ENCODE results near the gene COL4A2. TPM values are rescaled to one million over a fixed set of nuclear protein-coding genes. Genes with fewer than 3 reads are reported as not detected.

The COL4A2 gene
- total and polyA plus RNA-seq, 2 donors (not counting 1 experiment from before 2014, with no cell fraction given) = 0.17 TPM; not detected in 1

GRCh38 chr13:110426735-110427134, 119.7 kb downstream of the COL4A2 start:
- ATAC-seq (ENCODE audit: low read depth) (no peak), DNase-seq (no peak)
- no peaks in the 10 kb centered on the region for H3K79me2 ChIP-seq (ENCODE audit: control insufficient read depth, insufficient read depth, low read length)
- TF ChIP-seq EZH2 (IDR thresholded peaks at IDR 0.05; ENCODE audit: borderline replicate concordance, insufficient read depth, low read depth, low read length, poor library complexity, severe bottlenecking) = no peak
- no peak for TF ChIP-seq CTCF (IDR thresholded peaks at IDR 0.05)
- no peaks in the 10 kb centered on the region for H3K9me3 ChIP-seq (ENCODE audit: control extremely low read depth in 1 of 3, control insufficient read depth in 2 of 3, insufficient read depth in 1 of 3, low read length in 2 of 3)
- no peak overlapping the region for H3K4me3 Mint-ChIP-seq
- H3K9ac ChIP-seq (ENCODE audit: low read length) = no peak overlapping the region
- ChIA-PET POLR2A (no interaction called here), CTCF (no interaction called here)
- H3K9me3 Mint-ChIP-seq (ENCODE audit: insufficient read depth) = no peaks in the 10 kb centered on the region
- no peak overlapping the region for H3K4me3 ChIP-seq (ENCODE audit: control extremely low read depth in 1 of 5, extremely low read depth in 1 of 5, insufficient read depth in 1 of 5, low read depth in 2 of 5, low read length in 4 of 5)
- no peak overlapping the region for H3K27ac ChIP-seq (ENCODE audit: low read length in 2 of 2)
- intact Hi-C loops (cut with micrococcal nuclease) = no loop called here
- no peaks in the 10 kb centered on the region for H3K4me1 Mint-ChIP-seq
- no peak overlapping the region for H3K4me2 ChIP-seq (replicated peaks; ENCODE audit: low read depth, low read length, poor library complexity, severe bottlenecking)
- H4K20me1 ChIP-seq (ENCODE audit: control insufficient read depth, insufficient read depth, low read length, poor library complexity, severe bottlenecking) = no peaks in the 10 kb centered on the region
- 63% methylated on average over 2 of the region's 4 CpGs for WGBS (ENCODE audit: insufficient coverage)
- H3K36me3 ChIP-seq (replicated peaks in 1 of 2; ENCODE audit: control extremely low read depth in 1 of 2, control insufficient read depth in 1 of 2, extremely low read depth in 1 of 2, insufficient read depth in 2 of 2, low read length in 1 of 2) = no peaks in the 10 kb centered on the region
- H2AFZ ChIP-seq (ENCODE audit: insufficient read depth, low read depth, low read length, poor library complexity, severe bottlenecking) = no peak overlapping the region
- H3K4me1 ChIP-seq (ENCODE audit: control insufficient read depth in 2 of 2, insufficient read depth in 2 of 2, low read length in 2 of 2) = no peaks in the 10 kb centered on the region
- no peak overlapping the region for H3K27ac Mint-ChIP-seq
- peaks cover 0 to 15% (median 7%) of the 10 kb centered on the region in 4 experiments for H3K27me3 ChIP-seq (replicated peaks in 1 of 4; ENCODE audit: control extremely low read depth in 1 of 4, control insufficient read depth in 3 of 4, insufficient read depth in 4 of 4, low read length in 3 of 4)
- peaks cover 37% of the 10 kb centered on the region for H3K27me3 Mint-ChIP-seq

DNA sequence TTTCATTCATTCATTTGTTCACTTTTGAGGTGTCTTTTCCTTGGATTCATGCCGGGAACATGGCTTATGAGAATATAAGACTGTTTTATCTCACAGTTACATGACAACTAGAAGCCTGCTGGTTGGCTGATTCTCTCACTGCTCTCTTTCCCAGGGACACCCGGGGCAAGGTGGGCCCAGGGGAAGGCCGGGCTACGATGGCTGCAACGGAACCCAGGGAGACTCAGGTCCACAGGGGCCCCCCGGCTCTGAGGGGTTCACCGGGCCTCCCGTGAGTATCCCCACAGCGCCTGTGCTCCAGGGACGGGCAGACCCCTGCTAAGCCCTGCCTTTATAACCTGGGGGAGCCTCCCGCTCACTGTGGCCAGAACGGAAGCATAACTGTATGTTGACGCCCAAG, 121.2 kb downstream of the COL4A2 start:
- ChIA-PET CTCF (no interaction called here), POLR2A (no interaction called here)
- Histone ChIP-seq H3K36me3 (replicated peaks in 1 of 2; ENCODE audit: control extremely low read depth in 1 of 2, control insufficient read depth in 1 of 2, extremely low read depth in 1 of 2, insufficient read depth in 2 of 2, low read length in 1 of 2) (no peaks in the 10 kb centered on the region), H2AFZ (ENCODE audit: insufficient read depth, low read depth, low read length, poor library complexity, severe bottlenecking) (no peak overlapping the region), H3K4me3 (ENCODE audit: control extremely low read depth in 1 of 5, extremely low read depth in 1 of 5, insufficient read depth in 1 of 5, low read depth in 2 of 5, low read length in 4 of 5) (no peak overlapping the region), H3K4me1 (ENCODE audit: control insufficient read depth in 2 of 2, insufficient read depth in 2 of 2, low read length in 2 of 2) (no peaks in the 10 kb centered on the region), H3K79me2 (ENCODE audit: control insufficient read depth, insufficient read depth, low read length) (no peaks in the 10 kb centered on the region), H3K27ac (ENCODE audit: low read length in 2 of 2) (no peak overlapping the region), H4K20me1 (ENCODE audit: control insufficient read depth, insufficient read depth, low read length, poor library complexity, severe bottlenecking) (no peaks in the 10 kb centered on the region), H3K27me3 (replicated peaks in 1 of 4; ENCODE audit: control extremely low read depth in 1 of 4, control insufficient read depth in 3 of 4, insufficient read depth in 4 of 4, low read length in 3 of 4) (peaks cover 0 to 8% (median 7%) of the 10 kb centered on the region in 4 experiments), H3K9ac (ENCODE audit: low read length) (no peak overlapping the region), H3K9me3 (ENCODE audit: control extremely low read depth in 1 of 3, control insufficient read depth in 2 of 3, insufficient read depth in 1 of 3, low read length in 2 of 3) (no peaks in the 10 kb centered on the region), H3K4me2 (replicated peaks; ENCODE audit: low read depth, low read length, poor library complexity, severe bottlenecking) (no peak overlapping the region)
- Mint-ChIP-seq H3K4me1 (no peaks in the 10 kb centered on the region), H3K27ac (no peak overlapping the region), H3K27me3 (peaks cover 42% of the 10 kb centered on the region), H3K4me3 (no peak overlapping the region), H3K9me3 (ENCODE audit: insufficient read depth) (no peaks in the 10 kb centered on the region)
- intact Hi-C loops (cut with micrococcal nuclease) = no loop called here
- DNase-seq (no peak), ATAC-seq (ENCODE audit: low read depth) (no peak)
- TF ChIP-seq CTCF (IDR thresholded peaks at IDR 0.05) = no peak
- TF ChIP-seq EZH2 (IDR thresholded peaks at IDR 0.05; ENCODE audit: borderline replicate concordance, insufficient read depth, low read depth, low read length, poor library complexity, severe bottlenecking) = no peak
- WGBS (ENCODE audit: insufficient coverage) = 95% methylated on average over 10 of the region's 13 CpGs

Measured in B cell (primary cell).